GM18499 (cell line): ENCODE data around the gene PGLYRP1.

Experiments
- ATAC-seq: cut with Tn5 transposase; IDR thresholded peaks from one replicate; pipeline ENCODE4 v1.9.1; 2021; ENCODE audit warnings: moderate number of reproducible peaks; ENCODE audit not compliant: insufficient read depth, unreplicated experiment

The PGLYRP1 gene, protein sequence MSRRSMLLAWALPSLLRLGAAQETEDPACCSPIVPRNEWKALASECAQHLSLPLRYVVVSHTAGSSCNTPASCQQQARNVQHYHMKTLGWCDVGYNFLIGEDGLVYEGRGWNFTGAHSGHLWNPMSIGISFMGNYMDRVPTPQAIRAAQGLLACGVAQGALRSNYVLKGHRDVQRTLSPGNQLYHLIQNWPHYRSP

DNA sequence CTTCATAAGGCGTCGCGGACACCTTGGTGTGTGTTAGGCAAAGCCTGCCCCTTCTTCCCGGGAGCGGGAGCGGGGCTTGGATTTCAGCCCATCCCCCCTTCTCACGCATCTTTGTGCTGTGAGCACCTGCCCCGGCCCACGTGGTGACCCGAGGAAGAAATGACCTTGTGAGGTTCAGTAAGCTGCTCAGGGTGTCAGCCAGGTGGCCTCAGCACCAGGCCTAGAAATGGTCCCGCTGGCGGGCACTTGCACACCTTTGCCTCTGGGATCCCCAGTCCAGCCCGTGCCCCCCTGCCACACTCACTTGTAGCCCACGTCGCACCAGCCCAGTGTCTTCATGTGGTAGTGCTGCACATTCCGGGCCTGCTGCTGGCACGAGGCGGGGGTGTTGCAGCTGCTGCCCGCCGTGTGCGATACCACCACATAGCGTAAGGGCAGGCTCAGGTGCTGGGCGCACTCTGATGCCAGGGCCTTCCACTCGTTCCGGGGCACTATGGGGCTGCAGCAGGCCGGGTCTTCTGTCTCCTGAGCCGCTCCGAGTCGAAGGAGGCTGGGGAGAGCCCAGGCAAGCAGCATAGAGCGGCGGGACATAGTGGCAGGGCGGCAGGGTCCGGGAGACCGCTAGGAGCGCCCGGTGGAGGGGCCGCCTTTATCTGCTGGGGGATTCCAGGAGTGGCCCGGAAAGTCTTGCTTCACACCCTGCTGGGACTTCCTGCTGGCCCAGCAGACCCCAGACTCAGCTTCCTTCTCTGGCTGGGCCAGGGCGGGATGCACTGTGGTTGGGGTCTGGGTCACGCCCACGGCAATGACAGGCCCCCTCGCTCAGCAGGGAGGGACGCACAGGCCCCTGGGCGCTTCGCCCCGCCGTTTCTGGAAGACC lies at the start of gene PGLYRP1:
TSS of gene PGLYRP1 (minus strand) at position 623 of the 880 bp plus-strand sequence. CDS start at position 591, 32 bp downstream.
- no peak for ATAC-seq

- no peak for ATAC-seq
Observed at GRCh38 chr19:46069806-46070341, 47.0 kb upstream of the PGLYRP1 start.

DNA sequence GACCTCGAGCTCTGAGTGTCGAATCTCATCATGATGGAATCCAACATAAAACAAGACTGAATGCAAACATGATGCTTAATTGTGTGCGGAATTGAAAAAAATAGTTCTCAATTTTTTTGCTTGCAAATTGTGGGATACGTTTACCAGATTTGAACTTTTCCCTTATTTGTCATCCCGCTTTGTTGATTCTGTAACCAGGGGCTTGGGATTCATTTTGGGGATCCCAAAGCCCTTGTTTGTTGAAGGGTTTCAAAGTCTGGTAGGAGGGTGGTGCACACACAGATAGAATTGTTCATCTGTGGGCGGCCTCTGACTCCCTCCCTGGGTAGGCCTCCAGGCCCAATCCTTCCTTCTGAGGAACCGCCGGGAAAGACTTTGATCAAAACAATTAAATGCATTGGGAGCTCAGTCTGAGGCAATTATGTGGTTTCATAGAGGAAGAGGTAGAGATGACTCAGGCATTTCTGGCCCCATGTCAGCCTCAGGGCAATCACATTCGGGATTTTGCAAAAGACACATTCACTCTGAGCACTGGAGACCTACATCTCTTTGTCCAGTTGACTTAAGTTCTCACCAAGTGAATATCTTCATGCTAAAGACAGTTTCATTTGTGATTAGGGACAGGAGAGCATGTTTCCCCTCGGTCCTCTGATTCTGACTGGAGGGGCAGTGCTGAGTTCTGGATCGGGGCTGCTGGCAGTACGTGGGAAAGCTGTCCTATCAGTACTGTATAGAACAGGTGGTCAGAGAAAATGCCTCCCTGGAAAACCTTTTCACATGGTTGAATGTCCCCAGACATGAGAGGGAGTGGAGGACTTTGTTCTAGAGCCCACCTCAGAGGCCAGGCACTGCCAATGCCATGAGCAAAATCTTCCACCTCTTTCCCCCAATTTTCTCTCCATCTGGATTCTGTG lies 45.7 kb upstream of the PGLYRP1 start:
- no peak for ATAC-seq

- ATAC-seq: no peak
Observed at GRCh38 chr19:46067691-46068090, 44.8 kb upstream of the PGLYRP1 start.

- ATAC-seq: no peak
Observed at GRCh38 chr19:46066471-46066870, 43.6 kb upstream of the PGLYRP1 start.

DNA sequence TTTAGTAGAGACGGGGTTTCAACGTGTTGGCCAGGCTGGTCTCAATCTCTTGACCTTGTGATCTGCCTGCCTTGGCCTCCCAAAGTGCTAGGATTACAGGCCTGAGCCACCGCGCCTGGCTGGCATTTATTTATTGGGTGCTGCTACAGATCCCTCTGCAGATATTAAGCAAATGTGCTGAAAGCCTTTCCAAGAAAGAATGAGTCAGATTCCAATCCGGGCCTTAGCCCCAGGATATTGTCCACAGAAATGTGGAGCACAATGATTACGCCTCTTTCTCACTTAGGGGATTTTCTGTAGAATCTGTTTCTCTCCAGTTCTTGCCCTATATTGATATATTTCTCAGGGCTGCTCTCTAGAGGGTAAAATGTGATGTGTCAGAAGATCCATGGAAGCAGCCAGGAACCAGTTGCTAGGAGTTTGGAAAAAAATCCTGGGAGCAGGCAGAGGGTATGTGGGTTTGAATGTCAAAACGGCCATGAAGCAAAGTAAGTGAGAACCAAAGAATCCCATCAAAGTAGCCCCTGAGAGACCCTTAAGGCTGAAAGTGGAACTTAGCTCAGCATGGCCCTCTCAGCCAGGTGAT lies 42.7 kb upstream of the PGLYRP1 start:
- ATAC-seq: no peak

DNA sequence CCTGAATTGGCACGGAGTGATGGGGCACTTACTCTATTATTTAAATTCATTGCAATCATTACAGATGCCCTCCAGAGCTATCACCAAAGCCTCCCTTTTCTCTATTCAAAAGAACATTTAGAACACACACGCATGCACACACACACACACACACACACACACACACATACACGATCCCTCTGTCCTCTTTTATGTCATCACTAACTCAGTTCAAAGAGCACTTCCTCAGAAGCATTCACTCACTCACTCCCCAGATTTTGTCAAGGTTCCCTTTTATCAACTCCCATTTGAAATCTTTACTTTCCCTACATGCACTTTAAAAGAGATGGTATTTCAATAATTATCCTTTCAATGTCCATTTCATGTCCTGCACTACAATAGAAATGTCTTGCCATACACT lies 40.3 kb upstream of the PGLYRP1 start:
- no peak for ATAC-seq

DNA sequence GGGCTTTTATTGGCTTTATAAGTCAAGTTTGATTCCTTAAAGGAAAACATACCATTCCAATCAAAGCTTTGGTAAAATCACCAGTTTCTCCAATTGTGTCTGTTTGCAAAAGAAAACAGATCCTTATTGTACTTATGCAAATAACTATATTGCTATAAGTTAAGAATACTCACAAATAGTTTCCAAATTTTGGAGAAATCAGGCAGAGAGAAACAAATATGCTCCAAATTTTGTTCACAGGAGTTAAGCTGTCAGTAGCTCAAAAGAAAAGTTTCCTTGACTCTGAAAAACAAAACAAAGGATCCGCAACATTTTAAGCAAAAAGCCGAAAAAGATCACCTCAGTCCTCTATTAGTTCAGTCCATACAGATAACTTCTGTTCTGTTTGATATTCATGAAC lies 37.2 kb upstream of the PGLYRP1 start:
- ATAC-seq: no peak

DNA sequence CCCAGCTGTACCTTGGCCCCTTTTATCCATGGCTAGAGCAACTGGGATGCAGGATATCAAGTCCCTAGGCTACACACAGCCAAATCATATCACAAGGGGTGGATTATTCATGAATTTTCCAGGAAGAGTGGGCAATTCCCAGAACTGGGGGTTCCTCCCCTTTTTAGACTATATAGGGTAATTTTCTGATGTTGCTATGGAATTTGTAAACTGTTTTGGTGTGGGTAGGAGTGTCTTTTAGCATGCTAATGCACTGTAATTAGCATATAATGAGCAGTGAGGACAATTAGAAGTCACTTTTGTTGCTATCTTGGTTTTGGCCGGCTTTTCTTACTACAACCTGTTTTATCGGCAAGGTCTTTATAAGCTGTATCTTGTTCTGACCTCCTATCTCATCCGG lies 35.9 kb upstream of the PGLYRP1 start:
- ATAC-seq: no peak

- no peak for ATAC-seq
Observed at GRCh38 chr19:46056536-46056935, 33.7 kb upstream of the PGLYRP1 start.

GRCh38 chr19:46052896-46053295 lies 30.0 kb upstream of the PGLYRP1 start:
- ATAC-seq: no peak

GRCh38 chr19:46049597-46049996 lies 26.7 kb upstream of the PGLYRP1 start:
- no peak for ATAC-seq

DNA sequence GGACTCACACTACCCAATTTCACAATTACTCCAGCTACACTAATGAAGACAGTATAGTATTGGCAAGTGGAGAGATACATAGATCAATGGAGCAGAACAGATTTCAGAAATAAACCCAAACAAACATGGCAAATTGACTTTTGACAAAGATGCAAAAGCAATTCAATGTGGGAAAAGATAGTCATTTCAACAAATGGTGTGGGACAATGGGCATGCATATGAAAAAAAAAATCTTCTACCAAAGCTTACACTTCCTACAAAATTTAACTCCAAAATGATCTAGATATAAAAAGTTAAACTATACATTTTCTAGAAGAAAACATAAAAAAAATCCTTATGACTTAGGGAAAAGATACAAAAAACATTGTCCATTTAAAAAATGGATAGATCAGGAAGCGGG lies 20.7 kb upstream of the PGLYRP1 start:
- ATAC-seq: no peak

GRCh38 chr19:46042252-46042883 lies 19.5 kb upstream of the PGLYRP1 start:
- ATAC-seq: no peak

GRCh38 chr19:46040952-46041500 lies 18.2 kb upstream of the PGLYRP1 start, which contains the start of gene IGFL4:
IGFL4 (minus strand) TSS chr19:46041002; CDS start chr19:46040962, 40 bp downstream.
- no peak for ATAC-seq

DNA sequence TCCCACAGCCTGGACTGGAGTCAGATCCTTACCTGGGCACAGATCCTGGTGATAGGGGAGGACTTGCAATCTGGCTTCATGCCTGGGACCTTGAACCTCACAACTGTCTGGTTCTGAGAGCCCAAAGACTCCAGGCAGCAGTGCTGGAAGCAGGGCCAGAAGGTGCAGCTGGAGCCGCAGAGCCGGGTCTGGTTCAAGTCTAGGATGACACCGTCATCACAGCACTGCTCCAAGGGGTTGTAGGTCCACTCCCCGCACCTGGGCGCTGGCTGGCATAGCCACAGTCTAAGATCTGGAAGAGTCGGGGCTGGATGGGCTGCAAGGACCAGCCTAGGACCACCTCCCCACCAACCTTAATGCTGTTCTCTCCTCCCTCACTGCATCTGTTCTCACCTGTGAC lies 17.3 kb upstream of the PGLYRP1 start:
- no peak for ATAC-seq

DNA sequence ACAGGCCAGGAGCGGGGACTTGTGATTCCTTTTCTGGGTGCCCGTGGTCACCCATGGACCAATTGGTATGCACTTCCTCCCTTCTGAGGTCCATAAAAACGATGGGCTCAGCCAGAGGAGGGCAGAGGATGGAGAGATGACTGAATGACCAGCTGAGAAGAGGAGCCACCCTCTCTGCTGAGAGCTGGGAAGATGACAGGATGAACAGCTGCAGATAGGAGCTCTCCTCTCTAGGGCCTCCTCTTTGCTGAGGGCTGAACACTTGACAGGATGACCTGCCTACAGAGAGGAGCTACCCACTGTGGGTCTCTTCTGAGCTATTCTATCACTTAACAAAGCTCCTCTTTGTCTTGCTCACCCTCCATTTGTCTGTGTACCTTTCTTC lies 13.9 kb upstream of the PGLYRP1 start:
- ATAC-seq: no peak

GRCh38 chr19:46035986-46036743 lies 13.3 kb upstream of the PGLYRP1 start:
- no peak for ATAC-seq

DNA sequence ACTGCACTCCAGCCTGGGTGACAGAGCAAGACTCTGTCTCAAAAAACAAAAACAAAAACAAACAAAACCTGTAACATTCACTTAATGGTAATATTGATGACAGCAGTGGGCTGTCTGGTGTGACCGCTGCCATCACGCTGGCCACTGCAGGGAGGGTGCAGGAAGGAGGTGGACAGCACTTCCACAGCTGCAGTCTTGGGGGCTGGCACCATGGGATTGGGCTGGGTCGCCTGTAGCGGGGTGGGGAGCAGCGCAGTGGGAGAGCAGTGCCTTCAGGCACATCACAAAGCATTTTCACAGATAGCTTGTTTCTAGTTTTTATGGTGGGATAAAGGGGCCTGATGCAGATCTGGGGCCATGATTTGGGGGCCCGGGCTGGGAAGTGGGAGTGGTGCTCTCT lies 12.7 kb upstream of the PGLYRP1 start:
- ATAC-seq: no peak
